Calu3 (cell line): ENCODE measurements around the gene ELMO1. TPM values are rescaled to one million over a fixed set of nuclear protein-coding genes. Genes with fewer than 3 reads are reported as not detected.
"Not testable (repeated sequence)": the region's sequence is repeated elsewhere in the genome, so short reads cannot be mapped to it uniquely, and the experiment has no call there.

Experiments
- BruUV-seq: library from RNA; stranded (reverse); fragments of 400-500 nt; replicated peaks from 2 replicates; lab custom pipeline; 2021; lab: Mats Ljungman, UMichigan
- CTCF ChIA-PET: fragments of 300-600 bp; sonication (Branson Sonifier 250); formaldehyde crosslinking; loops from one replicate; lab custom pipeline; 2022; ENCODE audit warnings: antibody characterized with exemption; lab: Charles Lee
- DNase-seq: peaks from one replicate; pipeline ENCODE4 v3.0.0; 2022
- H3K27ac Mint-ChIP-seq: one replicate; pipeline ENCODE4 v1.8.0; 2022; ENCODE audit warnings: mixed read lengths; ENCODE audit not compliant: unreplicated experiment
- H3K27me3 Mint-ChIP-seq: one replicate; pipeline ENCODE4 v1.8.0; 2022; ENCODE audit warnings: mixed read lengths; ENCODE audit not compliant: unreplicated experiment
- H3K36me3 Mint-ChIP-seq: one replicate; pipeline ENCODE4 v1.8.0; 2022; ENCODE audit warnings: mild to moderate bottlenecking, moderate library complexity, mixed read lengths; ENCODE audit not compliant: insufficient read depth, unreplicated experiment
- H3K4me1 Mint-ChIP-seq: one replicate; pipeline ENCODE4 v1.8.0; 2022; ENCODE audit warnings: mild to moderate bottlenecking, low read depth, mixed read lengths; ENCODE audit not compliant: unreplicated experiment
- H3K4me3 Mint-ChIP-seq: one replicate; pipeline ENCODE4 v1.8.0; 2022; ENCODE audit warnings: mild to moderate bottlenecking, low read depth, moderate library complexity, mixed read lengths; ENCODE audit not compliant: unreplicated experiment
- H3K9me3 Mint-ChIP-seq: one replicate; pipeline ENCODE4 v1.8.0; 2022; ENCODE audit warnings: low read depth, mixed read lengths; ENCODE audit not compliant: unreplicated experiment
- intact Hi-C: fragments of 100-400 bp; cut with micrococcal nuclease; formaldehyde crosslinking; loops from one replicate; pipeline ENCODE4 v1.10.0; 2022; ENCODE audit not compliant: unreplicated experiment
- total RNA-seq: library from RNA; stranded (reverse); gene quantifications from 2 replicates; pipeline ENCODE4 v1.2.3, GENCODE V29; 2022
- TF ChIP-seq, protein P1 (sequence below): fragments of 200-600 bp; IDR thresholded peaks from one replicate; pipeline ENCODE4 v1.8.0; 2022; ENCODE audit warnings: antibody characterized with exemption; ENCODE audit not compliant: unreplicated experiment

The ELMO1 gene
- total RNA-seq, 1 experiment from 2014 or later: not detected

DNA sequence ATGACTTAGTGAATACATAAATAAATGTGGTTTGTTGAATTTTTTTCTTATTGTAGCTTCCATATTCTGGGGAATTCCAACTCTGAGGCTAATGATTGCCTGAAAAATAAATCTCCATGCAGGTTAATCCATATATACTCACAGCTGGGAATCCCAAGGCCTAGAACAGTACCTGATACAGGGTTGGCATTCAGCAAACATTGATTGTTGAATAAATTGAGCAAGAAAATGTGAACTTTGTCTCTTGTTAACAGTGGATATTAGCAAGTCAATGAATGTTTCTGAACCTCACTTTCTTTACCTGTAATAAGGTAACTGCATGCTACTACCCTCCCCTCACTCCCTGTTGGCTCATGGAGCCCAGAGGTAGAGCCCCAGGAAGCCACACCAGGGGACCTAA is 470.8 kb downstream of the ELMO1 start:
- TF ChIP-seq, protein P1, sequence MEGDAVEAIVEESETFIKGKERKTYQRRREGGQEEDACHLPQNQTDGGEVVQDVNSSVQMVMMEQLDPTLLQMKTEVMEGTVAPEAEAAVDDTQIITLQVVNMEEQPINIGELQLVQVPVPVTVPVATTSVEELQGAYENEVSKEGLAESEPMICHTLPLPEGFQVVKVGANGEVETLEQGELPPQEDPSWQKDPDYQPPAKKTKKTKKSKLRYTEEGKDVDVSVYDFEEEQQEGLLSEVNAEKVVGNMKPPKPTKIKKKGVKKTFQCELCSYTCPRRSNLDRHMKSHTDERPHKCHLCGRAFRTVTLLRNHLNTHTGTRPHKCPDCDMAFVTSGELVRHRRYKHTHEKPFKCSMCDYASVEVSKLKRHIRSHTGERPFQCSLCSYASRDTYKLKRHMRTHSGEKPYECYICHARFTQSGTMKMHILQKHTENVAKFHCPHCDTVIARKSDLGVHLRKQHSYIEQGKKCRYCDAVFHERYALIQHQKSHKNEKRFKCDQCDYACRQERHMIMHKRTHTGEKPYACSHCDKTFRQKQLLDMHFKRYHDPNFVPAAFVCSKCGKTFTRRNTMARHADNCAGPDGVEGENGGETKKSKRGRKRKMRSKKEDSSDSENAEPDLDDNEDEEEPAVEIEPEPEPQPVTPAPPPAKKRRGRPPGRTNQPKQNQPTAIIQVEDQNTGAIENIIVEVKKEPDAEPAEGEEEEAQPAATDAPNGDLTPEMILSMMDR: no peak
- CTCF ChIA-PET: interaction anchor here (0.8 to 1.5 kb wide), 2 partner anchors 10 to 205 kb away, joined by 4 read pairs; no protein-coding TSS in a partner anchor
- intact Hi-C loops: no loop called here
- no peaks in the 10 kb centered on the region for H3K27me3 Mint-ChIP-seq
- no peaks in the 10 kb centered on the region for H3K4me1 Mint-ChIP-seq
- H3K36me3 Mint-ChIP-seq: no peaks in the 10 kb centered on the region
- DNase-seq: no peak
- BruUV-seq: no TSS peak
- H3K27ac Mint-ChIP-seq: no peak overlapping the region
- no peaks in the 10 kb centered on the region for H3K9me3 Mint-ChIP-seq
- H3K4me3 Mint-ChIP-seq: no peak overlapping the region

DNA sequence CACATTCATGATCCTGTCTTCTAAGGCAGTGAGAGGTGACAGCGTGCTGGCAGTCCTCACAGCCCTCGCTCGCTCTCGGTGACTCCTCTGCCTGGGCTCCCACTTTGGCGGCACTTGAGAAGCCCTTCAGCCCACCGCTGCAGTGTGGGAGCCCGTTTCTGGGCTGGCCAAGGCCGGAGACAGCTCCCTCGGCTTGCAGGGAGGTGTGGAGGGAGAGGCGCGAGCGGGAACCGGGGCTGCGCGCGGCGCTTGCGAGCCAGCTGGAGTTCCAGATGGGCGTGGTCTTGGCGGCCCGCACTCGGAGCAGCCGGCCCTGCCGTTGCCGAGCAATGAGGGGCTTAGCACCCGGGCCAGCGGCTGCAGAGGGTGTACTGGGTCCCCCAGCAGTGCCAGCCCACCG is 475.1 kb downstream of the ELMO1 start:
- BruUV-seq, DNase-seq, H3K36me3 Mint-ChIP-seq, CTCF ChIA-PET, H3K9me3 Mint-ChIP-seq, H3K4me3 Mint-ChIP-seq, intact Hi-C loops, H3K27ac Mint-ChIP-seq, H3K27me3 Mint-ChIP-seq: not testable (repeated sequence)
- peaks cover 13% of the 10 kb centered on the region for H3K4me1 Mint-ChIP-seq

GRCh38 chr7:36972140-36972518 is 476.5 kb downstream of the ELMO1 start:
- intact Hi-C loops: no loop called here
- no peak for DNase-seq
- Mint-ChIP-seq H3K36me3 (no peaks in the 10 kb centered on the region), H3K27me3 (no peaks in the 10 kb centered on the region), H3K4me3 (no peak overlapping the region), H3K27ac (no peak overlapping the region), H3K9me3 (no peaks in the 10 kb centered on the region), H3K4me1 (peaks cover 20% of the 10 kb centered on the region)
- TF ChIP-seq, protein P1: no peak
- no TSS peak for BruUV-seq
- CTCF ChIA-PET: interaction anchor here (2.8 kb wide), 1 partner anchor 210 kb away, joined by 8 read pairs; no protein-coding TSS in a partner anchor

- intact Hi-C loops: no loop called here
Observed at GRCh38 chr7:36971515-36972139, 477.0 kb downstream of the ELMO1 start.

More at GRCh38 chr7:36971515-36972139, 477.0 kb downstream of the ELMO1 start:
- no TSS peak for BruUV-seq
- no peak overlapping the region for H3K27ac Mint-ChIP-seq
- H3K4me1 Mint-ChIP-seq: peaks cover 24% of the 10 kb centered on the region
- TF ChIP-seq, protein P1: no peak
- no peaks in the 10 kb centered on the region for H3K9me3 Mint-ChIP-seq
- no peak for DNase-seq
- no peaks in the 10 kb centered on the region for H3K27me3 Mint-ChIP-seq
- no peaks in the 10 kb centered on the region for H3K36me3 Mint-ChIP-seq
- no peak overlapping the region for H3K4me3 Mint-ChIP-seq
- CTCF ChIA-PET: interaction anchor here (0.7 to 2.8 kb wide), 4 partner anchors 14 to 227 kb away, joined by 3 to 8 read pairs (median 3); no protein-coding TSS in a partner anchor
